DND-41 (cell line): ENCODE measurements around the gene RBFOX2.

Source experiments
- ATAC-seq: fragments of 200-7000 bp; cut with Tn5 transposase; 3 replicates; pipeline ENCODE4 v1.9.1; 2021; ENCODE audit warnings: low read depth; ENCODE audit not compliant: insufficient read depth
- DNase-seq: peaks from one replicate; pipeline ENCODE4 v3.0.0-alpha.2; 2020
- H2AFZ ChIP-seq: 2 replicates; pipeline ENCODE4 v1.6.0; 2012; ENCODE audit warnings: low read depth, low read length
- H3K27ac ChIP-seq: 2 replicates; pipeline ENCODE4 v1.5.1; 2012; ENCODE audit warnings: low read length, inconsistent platforms
- H3K27me3 ChIP-seq: fragments of 200-600 bp; sonication (generic); 2 replicates; pipeline ENCODE4 v1.6.0; 2012; ENCODE audit warnings: low read length, mild to moderate bottlenecking, inconsistent platforms; ENCODE audit not compliant: insufficient read depth, poor library complexity
- H3K36me3 ChIP-seq: 2 replicates; pipeline ENCODE4 v1.5.1; 2012; ENCODE audit warnings: low read length, inconsistent platforms; ENCODE audit not compliant: insufficient read depth
- H3K4me1 ChIP-seq: 2 replicates; pipeline ENCODE4 v1.5.1; 2012; ENCODE audit warnings: mild to moderate bottlenecking, low read length; ENCODE audit not compliant: insufficient read depth
- H3K4me2 ChIP-seq: 2 replicates; pipeline ENCODE4 v1.6.0; 2012; ENCODE audit warnings: mild to moderate bottlenecking, moderate library complexity, low read length, inconsistent platforms; ENCODE audit not compliant: insufficient read depth
- H3K4me3 ChIP-seq, 2 experiments: fragments of 200-600 bp in 1 of 2; shearing (Covaris generic) in 1 of 2; 2 replicates each; pipeline ENCODE4 v1.5.1; 2012 to 2016; ENCODE audit warnings: inconsistent platforms in 2 of 2, low read length in 2 of 2, mild to moderate bottlenecking in 2 of 2, low read depth in 1 of 2, moderate library complexity in 1 of 2
- H3K79me2 ChIP-seq: 2 replicates; pipeline ENCODE4 v1.6.0; 2012; ENCODE audit warnings: low read length, inconsistent platforms; ENCODE audit not compliant: insufficient read depth
- H3K9ac ChIP-seq: 2 replicates; pipeline ENCODE4 v1.6.0; 2012; ENCODE audit warnings: low read depth, mild to moderate bottlenecking, inconsistent platforms, low read length, moderate library complexity
- H3K9me3 ChIP-seq: 2 replicates; pipeline ENCODE4 v1.5.1; 2012; ENCODE audit warnings: low read length, moderate library complexity, mild to moderate bottlenecking, inconsistent platforms; ENCODE audit not compliant: insufficient read depth, severe bottlenecking
- H4K20me1 ChIP-seq: 2 replicates; pipeline ENCODE4 v1.6.0; 2012; ENCODE audit warnings: low read length; ENCODE audit not compliant: insufficient read depth
- EZH2 ChIP-seq: IDR thresholded peaks from 3 replicates; pipeline ENCODE4 v1.6.1; 2012; ENCODE audit warnings: borderline replicate concordance, low read depth, mild to moderate bottlenecking, moderate library complexity, low read length, inconsistent platforms; ENCODE audit not compliant: severe bottlenecking
- TF ChIP-seq, protein P1 (sequence below): IDR thresholded peaks from 2 replicates; pipeline ENCODE4 v1.5.1; 2012; ENCODE audit warnings: borderline replicate concordance, low read length, moderate library complexity, mild to moderate bottlenecking; ENCODE audit not compliant: poor library complexity, severe bottlenecking; ENCODE audit errors: extremely low read depth

RBFOX2 gene

DNA sequence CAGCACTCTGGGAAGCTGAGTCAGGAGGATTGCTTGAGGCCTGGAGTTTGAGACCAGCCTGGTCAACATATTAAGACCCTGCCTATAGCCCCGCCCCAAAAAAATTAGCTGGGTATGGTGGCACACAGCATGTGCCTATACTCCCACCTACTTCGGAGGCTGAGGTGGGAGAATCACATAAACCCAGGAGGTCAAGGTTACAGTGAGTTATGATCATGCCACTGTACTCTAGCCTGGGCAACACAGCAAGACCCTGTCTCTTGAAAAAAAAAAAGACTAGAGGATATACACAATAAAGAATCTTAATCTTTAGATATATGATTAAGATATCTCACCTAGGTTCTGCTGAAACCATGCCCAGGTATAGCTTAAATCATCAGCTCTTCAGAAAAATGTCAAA is 174.3 kb downstream of the RBFOX2 start:
- H3K79me2 ChIP-seq: no peaks in the 10 kb centered on the region
- H3K36me3 ChIP-seq: no peaks in the 10 kb centered on the region

DNA sequence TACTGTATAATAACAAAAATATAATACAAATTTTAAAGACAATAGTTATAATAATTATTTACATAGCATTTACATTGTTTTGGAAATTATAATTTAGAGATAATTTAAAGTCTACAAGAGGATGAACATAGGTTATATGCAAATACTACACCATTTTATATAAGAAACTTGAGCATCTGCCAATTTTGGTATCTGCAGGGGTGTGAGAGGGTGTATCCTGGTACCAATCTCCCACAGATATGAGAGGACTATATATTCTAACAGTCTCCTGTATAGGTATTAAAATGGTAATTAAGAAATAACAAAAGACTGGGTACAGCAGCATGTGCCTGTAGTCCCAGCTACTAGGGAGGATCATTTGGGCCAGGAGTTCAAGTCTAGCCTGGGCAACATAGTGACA is 176.5 kb downstream of the RBFOX2 start:
- no peak overlapping the region for H3K27ac ChIP-seq
- no peak for ATAC-seq
- H2AFZ ChIP-seq: no peak overlapping the region
- no peaks in the 10 kb centered on the region for H3K9me3 ChIP-seq
- H3K36me3 ChIP-seq: no peaks in the 10 kb centered on the region
- H3K27me3 ChIP-seq: no peaks in the 10 kb centered on the region
- no peak for DNase-seq
- no peak overlapping the region for H3K4me2 ChIP-seq
- no peaks in the 10 kb centered on the region for H3K4me1 ChIP-seq
- H3K9ac ChIP-seq: no peak overlapping the region
- no peaks in the 10 kb centered on the region for H4K20me1 ChIP-seq
- no peaks in the 10 kb centered on the region for H3K79me2 ChIP-seq
- no peak overlapping the region for H3K4me3 ChIP-seq
- TF ChIP-seq EZH2: no peak
- TF ChIP-seq, protein P1, sequence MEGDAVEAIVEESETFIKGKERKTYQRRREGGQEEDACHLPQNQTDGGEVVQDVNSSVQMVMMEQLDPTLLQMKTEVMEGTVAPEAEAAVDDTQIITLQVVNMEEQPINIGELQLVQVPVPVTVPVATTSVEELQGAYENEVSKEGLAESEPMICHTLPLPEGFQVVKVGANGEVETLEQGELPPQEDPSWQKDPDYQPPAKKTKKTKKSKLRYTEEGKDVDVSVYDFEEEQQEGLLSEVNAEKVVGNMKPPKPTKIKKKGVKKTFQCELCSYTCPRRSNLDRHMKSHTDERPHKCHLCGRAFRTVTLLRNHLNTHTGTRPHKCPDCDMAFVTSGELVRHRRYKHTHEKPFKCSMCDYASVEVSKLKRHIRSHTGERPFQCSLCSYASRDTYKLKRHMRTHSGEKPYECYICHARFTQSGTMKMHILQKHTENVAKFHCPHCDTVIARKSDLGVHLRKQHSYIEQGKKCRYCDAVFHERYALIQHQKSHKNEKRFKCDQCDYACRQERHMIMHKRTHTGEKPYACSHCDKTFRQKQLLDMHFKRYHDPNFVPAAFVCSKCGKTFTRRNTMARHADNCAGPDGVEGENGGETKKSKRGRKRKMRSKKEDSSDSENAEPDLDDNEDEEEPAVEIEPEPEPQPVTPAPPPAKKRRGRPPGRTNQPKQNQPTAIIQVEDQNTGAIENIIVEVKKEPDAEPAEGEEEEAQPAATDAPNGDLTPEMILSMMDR: no peak

More for the DNA sequence above, 174.3 kb downstream of the RBFOX2 start:
- H3K4me3 ChIP-seq: no peak overlapping the region
- DNase-seq (no peak), ATAC-seq (no peak)
- H3K4me1 ChIP-seq: no peaks in the 10 kb centered on the region
- no peak overlapping the region for H3K9ac ChIP-seq
- no peaks in the 10 kb centered on the region for H3K27me3 ChIP-seq
- H3K27ac ChIP-seq: no peak overlapping the region
- H3K4me2 ChIP-seq: no peak overlapping the region
- H3K9me3 ChIP-seq: no peaks in the 10 kb centered on the region
- TF ChIP-seq EZH2: no peak
- TF ChIP-seq, protein P1: no peak
- H2AFZ ChIP-seq: no peak overlapping the region
- H4K20me1 ChIP-seq: no peaks in the 10 kb centered on the region

DNA sequence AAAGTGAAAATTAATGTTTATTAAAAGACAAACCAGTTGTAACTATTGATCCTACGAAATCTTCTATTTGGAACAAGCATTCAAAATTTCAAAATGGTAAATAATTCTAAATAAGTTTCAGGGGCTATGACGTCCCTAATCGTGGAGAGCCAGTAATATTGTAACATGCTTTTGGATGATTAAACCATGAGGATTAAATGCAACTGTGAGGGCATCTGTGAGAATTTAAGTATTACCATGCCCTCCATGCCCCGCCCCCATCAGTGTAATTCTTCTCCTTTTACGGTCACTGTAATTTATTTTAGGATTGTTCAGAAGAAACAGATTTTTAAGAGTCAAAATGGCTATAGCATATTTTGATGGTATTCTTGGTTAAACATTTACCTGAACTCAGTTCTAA is 177.8 kb downstream of the RBFOX2 start:
- Histone ChIP-seq H3K27ac (no peak overlapping the region), H3K4me1 (no peaks in the 10 kb centered on the region), H3K9me3 (no peaks in the 10 kb centered on the region), H3K9ac (no peak overlapping the region), H3K36me3 (no peaks in the 10 kb centered on the region), H3K4me2 (no peak overlapping the region), H3K27me3 (no peaks in the 10 kb centered on the region), H4K20me1 (no peaks in the 10 kb centered on the region), H3K4me3 (no peak overlapping the region), H2AFZ (no peak overlapping the region), H3K79me2 (no peaks in the 10 kb centered on the region)
- DNase-seq (no peak), ATAC-seq (no peak)
- TF ChIP-seq, protein P1: no peak
- TF ChIP-seq EZH2: no peak

DNA sequence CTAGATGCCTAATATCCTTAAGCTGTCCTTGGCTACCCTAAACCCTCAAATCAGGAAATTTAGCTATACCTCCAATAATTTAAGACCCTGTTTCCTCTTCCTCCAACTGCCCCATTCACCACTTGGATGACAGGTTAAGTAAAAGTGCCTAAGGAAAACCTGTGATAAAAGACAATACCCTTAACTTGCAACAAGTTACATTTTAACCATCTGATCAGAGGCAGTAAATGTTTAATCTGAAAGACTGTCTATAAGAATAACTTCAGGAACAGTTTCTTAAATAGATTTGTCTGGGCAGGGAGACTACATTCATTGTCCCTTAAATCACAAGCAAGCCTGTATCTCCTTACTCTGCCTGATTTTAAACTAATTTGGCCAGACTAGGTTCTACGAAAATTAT is 181.8 kb downstream of the RBFOX2 start:
- Histone ChIP-seq H3K27me3 (no peaks in the 10 kb centered on the region), H3K27ac (no peak overlapping the region), H4K20me1 (no peaks in the 10 kb centered on the region), H3K4me1 (no peaks in the 10 kb centered on the region), H3K36me3 (no peaks in the 10 kb centered on the region), H3K9me3 (no peaks in the 10 kb centered on the region), H3K9ac (no peak overlapping the region), H3K79me2 (no peaks in the 10 kb centered on the region), H3K4me2 (no peak overlapping the region), H2AFZ (no peak overlapping the region), H3K4me3 (no peak overlapping the region)
- DNase-seq: no peak
- no peak for ATAC-seq
- no peak for TF ChIP-seq EZH2
- TF ChIP-seq, protein P1: no peak
